Stimulated activated effector memory CD8-positive, alpha-beta T cell treated with anti-CD3 and anti-CD28 coated beads, Interleukin-12 subunit alpha, Interleukin-12 subunit beta, amount 100 ng/mL, for 72 hours (primary cell): ENCODE data around the gene DVL1.

ENCODE experiments used
- ATAC-seq: fragments of 150-1000 bp; cut with Tn5 transposase; 2 replicates; pipeline ENCODE4 v1.10.0; 2021
- DNase-seq, 2 donors: peaks; one replicate each; pipeline ENCODE4 v3.0.0; 2021 to 2022; ENCODE audit warnings: low spot score in 2 of 2
- H3K27ac Mint-ChIP-seq: one replicate; pipeline ENCODE4 v1.8.0; 2022; ENCODE audit warnings: mild to moderate bottlenecking, mixed read lengths
- H3K36me3 Mint-ChIP-seq: one replicate; pipeline ENCODE4 v1.8.0; 2022; ENCODE audit warnings: mild to moderate bottlenecking, mixed read lengths
- H3K4me1 Mint-ChIP-seq: one replicate; pipeline ENCODE4 v1.8.0; 2022; ENCODE audit warnings: mixed read lengths
- H3K4me3 Mint-ChIP-seq: one replicate; pipeline ENCODE4 v1.8.0; 2022; ENCODE audit warnings: mild to moderate bottlenecking, mixed read lengths
- H3K9me3 Mint-ChIP-seq: one replicate; pipeline ENCODE4 v1.8.0; 2022; ENCODE audit warnings: mixed read lengths

DVL1 gene

GRCh38 chr1:1331068-1331965, 17.9 kb downstream of the DVL1 start, which contains the start of gene TAS1R3:
TSS of gene TAS1R3 (plus strand) at chr1:1331280. CDS start at chr1:1331346, 66 bp downstream.
- Mint-ChIP-seq H3K9me3 (no peaks in the 10 kb centered on the region), H3K4me1 (peaks cover 7% of the 10 kb centered on the region), H3K36me3 (no peaks in the 10 kb centered on the region), H3K27ac (no peak within 1 kb of the TSS), H3K4me3 (no peak within 1 kb of the TSS)
- DNase-seq (no peak), ATAC-seq (no peak)

GRCh38 chr1:1330366-1331067, 18.7 kb downstream of the DVL1 start:
- Mint-ChIP-seq H3K9me3 (no peaks in the 10 kb centered on the region), H3K4me3 (no peak overlapping the region), H3K4me1 (peaks cover 15% of the 10 kb centered on the region), H3K27ac (no peak overlapping the region), H3K36me3 (no peaks in the 10 kb centered on the region)
- no peak for ATAC-seq
- no peak for DNase-seq

GRCh38 chr1:1329304-1330210, 19.7 kb downstream of the DVL1 start:
- peaks cover 18% of the 10 kb centered on the region for H3K4me1 Mint-ChIP-seq
- H3K27ac Mint-ChIP-seq, result no peak overlapping the region
- no peaks in the 10 kb centered on the region for H3K9me3 Mint-ChIP-seq
- H3K4me3 Mint-ChIP-seq, result no peak overlapping the region
- DNase-seq (no peak), ATAC-seq (no peak)
- H3K36me3 Mint-ChIP-seq, result peaks cover 2% of the 10 kb centered on the region

- Mint-ChIP-seq H3K9me3 (no peaks in the 10 kb centered on the region), H3K36me3 (peaks cover 6% of the 10 kb centered on the region), H3K27ac (no peak overlapping the region), H3K4me3 (no peak overlapping the region), H3K4me1 (peaks cover 24% of the 10 kb centered on the region)
- DNase-seq (no peak), ATAC-seq (no peak)
Observed at GRCh38 chr1:1328254-1328653, 21.0 kb downstream of the DVL1 start.

- Mint-ChIP-seq H3K27ac (no peak overlapping the region), H3K9me3 (no peaks in the 10 kb centered on the region), H3K4me1 (peaks cover 34% of the 10 kb centered on the region), H3K4me3 (no peak overlapping the region), H3K36me3 (peaks cover 6% of the 10 kb centered on the region)
- DNase-seq, result no peak
- ATAC-seq, result no peak
Observed at GRCh38 chr1:1327291-1327690, 21.9 kb downstream of the DVL1 start.

GRCh38 chr1:1326075-1326605, 23.1 kb downstream of the DVL1 start:
- peak overlapping the region; percentile 83 for H3K4me3 Mint-ChIP-seq
- no peaks in the 10 kb centered on the region for H3K9me3 Mint-ChIP-seq
- ATAC-seq (no peak), DNase-seq (no peak)
- peaks cover 39% of the 10 kb centered on the region for H3K4me1 Mint-ChIP-seq
- peaks cover 6% of the 10 kb centered on the region for H3K36me3 Mint-ChIP-seq
- H3K27ac Mint-ChIP-seq, result peak overlapping the region; percentile 91

GRCh38 chr1:1325288-1326074, 23.7 kb downstream of the DVL1 start:
- no peaks in the 10 kb centered on the region for H3K9me3 Mint-ChIP-seq
- H3K4me3 Mint-ChIP-seq, result peak overlapping the region; percentile 83
- H3K27ac Mint-ChIP-seq, result peak overlapping the region; percentile 91
- H3K4me1 Mint-ChIP-seq, result peaks cover 39% of the 10 kb centered on the region
- peaks cover 7% of the 10 kb centered on the region for H3K36me3 Mint-ChIP-seq
- DNase-seq, result no peak
- no peak for ATAC-seq

- Mint-ChIP-seq H3K9me3 (no peaks in the 10 kb centered on the region), H3K4me3 (peak within 1 kb of the TSS; percentile 83), H3K27ac (peak within 1 kb of the TSS; percentile 91), H3K36me3 (peaks cover 14% of the 10 kb centered on the region), H3K4me1 (peaks cover 35% of the 10 kb centered on the region)
- ATAC-seq (peak; percentile 87), DNase-seq (peak; percentile 93 to 96)
Observed at GRCh38 chr1:1324524-1325287, 24.5 kb downstream of the DVL1 start, which contains the start of the genes CPTP and INTS11. TSS of gene CPTP (plus strand) at chr1:1324802. CDS start at chr1:1326911, 2,109 bp downstream. TSS of gene INTS11 (minus strand) at chr1:1324660. CDS start at chr1:1324608, 52 bp downstream.

GRCh38 chr1:1324084-1324523, 25.1 kb downstream of the DVL1 start:
- Mint-ChIP-seq H3K27ac (peak overlapping the region; percentile 91), H3K4me3 (peak overlapping the region; percentile 83), H3K9me3 (no peaks in the 10 kb centered on the region), H3K36me3 (peaks cover 20% of the 10 kb centered on the region), H3K4me1 (peaks cover 33% of the 10 kb centered on the region)
- no peak for DNase-seq
- peak; percentile 50 for ATAC-seq

GRCh38 chr1:1322952-1323351, 26.3 kb downstream of the DVL1 start:
- peaks cover 31% of the 10 kb centered on the region for H3K36me3 Mint-ChIP-seq
- DNase-seq, result no peak
- peak overlapping the region; percentile 83 for H3K4me3 Mint-ChIP-seq
- H3K9me3 Mint-ChIP-seq, result no peaks in the 10 kb centered on the region
- ATAC-seq, result no peak
- no peak overlapping the region for H3K27ac Mint-ChIP-seq
- peaks cover 33% of the 10 kb centered on the region for H3K4me1 Mint-ChIP-seq

GRCh38 chr1:1322418-1322817, 26.8 kb downstream of the DVL1 start:
- H3K4me1 Mint-ChIP-seq, result peaks cover 33% of the 10 kb centered on the region
- peak overlapping the region; percentile 82 for H3K27ac Mint-ChIP-seq
- DNase-seq, result no peak
- ATAC-seq, result no peak
- peaks cover 37% of the 10 kb centered on the region for H3K36me3 Mint-ChIP-seq
- peak overlapping the region; percentile 83 for H3K4me3 Mint-ChIP-seq
- no peaks in the 10 kb centered on the region for H3K9me3 Mint-ChIP-seq

- Mint-ChIP-seq H3K27ac (no peak overlapping the region), H3K36me3 (peaks cover 46% of the 10 kb centered on the region), H3K4me1 (peaks cover 33% of the 10 kb centered on the region), H3K9me3 (no peaks in the 10 kb centered on the region), H3K4me3 (no peak overlapping the region)
- ATAC-seq, result no peak
- DNase-seq, result no peak
Observed at GRCh38 chr1:1321477-1321876, 27.7 kb downstream of the DVL1 start.

GRCh38 chr1:1320666-1321448, 28.4 kb downstream of the DVL1 start:
- Mint-ChIP-seq H3K4me3 (no peak overlapping the region), H3K9me3 (no peaks in the 10 kb centered on the region), H3K36me3 (peaks cover 52% of the 10 kb centered on the region), H3K27ac (no peak overlapping the region), H3K4me1 (peaks cover 27% of the 10 kb centered on the region)
- no peak for DNase-seq
- ATAC-seq, result no peak
